Right lobe of liver (tissue), 6 donors: ENCODE data around the gene LDB3. TPM values are rescaled to one million over a fixed set of nuclear protein-coding genes. Genes with fewer than 3 reads are reported as not detected.

ENCODE experiments used
- ATAC-seq, 4 donors: fragments of 200-7000 bp; cut with Tn5 transposase; one replicate each; pipeline ENCODE4 v1.9.1; 2020; ENCODE audit warnings: mild to moderate bottlenecking in 4 of 4, moderate library complexity in 4 of 4
- DNase-seq, 3 donors: peaks; one replicate each; pipeline ENCODE4 v3.0.0-alpha.2; 2020
- H3K27ac ChIP-seq, 3 donors: fragments of 200-600 bp; one replicate each; pipeline ENCODE4 v1.8.0; 2022
- H3K27me3 ChIP-seq, 2 donors: fragments of 200-600 bp; one replicate each; pipeline ENCODE4 v1.8.0; 2022
- H3K36me3 ChIP-seq, 4 donors: fragments of 200-600 bp; sonication (generic) in 1 of 4; one replicate each; pipeline versions ENCODE4 v1.5.1 to v1.8.0; 2017 to 2022; ENCODE audit warnings: control low read depth in 1 of 4
- H3K4me1 ChIP-seq, 4 donors: fragments of 200-600 bp; sonication (generic) in 1 of 4; one replicate each; pipeline versions ENCODE4 v1.5.1 to v1.8.0; 2017 to 2022; ENCODE audit warnings: control low read depth in 1 of 4
- H3K4me3 ChIP-seq, 3 donors: fragments of 200-600 bp; one replicate each; pipeline ENCODE4 v1.8.0; 2022
- H3K9me3 ChIP-seq, 4 donors: fragments of 200-600 bp; sonication (generic) in 1 of 4; one replicate each; pipeline versions ENCODE4 v1.5.1 to v1.8.0; 2017 to 2022; ENCODE audit warnings: control low read depth in 1 of 4
- CTCF ChIP-seq, 4 donors: fragments of 200-600 bp in 3 of 4; fragments of 450-650 bp in 1 of 4; IDR thresholded peaks; one replicate each; pipeline versions ENCODE4 v1.5.1 to v1.8.0; 2016 to 2022; ENCODE audit warnings: antibody characterized with exemption in 4 of 4, mild to moderate bottlenecking in 2 of 4
- POLR2A ChIP-seq: fragments of 450-650 bp; IDR thresholded peaks from one replicate; pipeline ENCODE4 v1.6.1; 2017; ENCODE audit warnings: antibody characterized with exemption, mild to moderate bottlenecking
- WGBS: methylation state at CpG from one replicate; pipeline ENCODE4 v1.1.6; 2018; ENCODE audit warnings: low coverage, low lambda C conversion rate; ENCODE audit not compliant: insufficient coverage; ENCODE audit errors: missing lambda C conversion rate; 5-methylcytosine and 5-hydroxymethylcytosine counted together
- intact Hi-C, 2 donors: fragments of 100-400 bp; cut with DNase I; formaldehyde crosslinking; loops; one replicate each; pipeline versions ENCODE4 v1.11.2 to v1.14.1; 2022
- total RNA-seq, 6 experiments: library from RNA; depleted of rRNA in 2 of 6; stranded (reverse); fragments of >200 nt in 2 of 6; fragmentation: NEBNext Ultra II Directional in 3 of 6; extraction: Animal tissue kit (Norgen Biotek cat#: 25700) in 3 of 6; gene quantifications; one replicate each; pipeline versions ENCODE4 v1.1.0 to v1.2.4, GENCODE V29; 2016 to 2023
- donor health status: DM: no; HTN: yes; CAD: no.
- donor health status: DM: no; HTN: no; CAD: no.
- donor health status: DM: no; HTN: no; CAD: no.
- donor health status: DM: no; HTN: yes; CAD: no.
- donor health status: DM: no; HTN: yes; CAD: no.

Gene LDB3
- total RNA-seq, 6 experiments from 2014 or later = 0.07 to 0.29 (median 0.12) TPM

GRCh38 chr10:86716466-86716865 lies 48.2 kb downstream of the LDB3 start:
- DNase-seq (no peak), ATAC-seq (no peak)
- Histone ChIP-seq H3K4me1 (no peaks in the 10 kb centered on the region), H3K27ac (no peak overlapping the region), H3K27me3 (no peaks in the 10 kb centered on the region), H3K9me3 (no peaks in the 10 kb centered on the region), H3K36me3 (no peaks in the 10 kb centered on the region), H3K4me3 (no peak overlapping the region)
- intact Hi-C loops = no loop called here
- TF ChIP-seq POLR2A (no peak), CTCF (IDR thresholded peaks at IDR 0.05) (no peak)
- WGBS = 100% methylated on average over 2 of the region's 13 CpGs

GRCh38 chr10:86718556-86718955 lies 50.2 kb downstream of the LDB3 start:
- TF ChIP-seq POLR2A = no peak
- no peak for TF ChIP-seq CTCF (IDR thresholded peaks at IDR 0.05)
- no peaks in the 10 kb centered on the region for H3K27me3 ChIP-seq
- H3K9me3 ChIP-seq = no peaks in the 10 kb centered on the region
- 81% methylated on average over 5 of the region's 8 CpGs for WGBS
- H3K4me1 ChIP-seq = no peaks in the 10 kb centered on the region
- H3K36me3 ChIP-seq = no peaks in the 10 kb centered on the region
- intact Hi-C loops = no loop called here
- DNase-seq (no peak), ATAC-seq (no peak)
- no peak overlapping the region for H3K4me3 ChIP-seq
- no peak overlapping the region for H3K27ac ChIP-seq

GRCh38 chr10:86721232-86721631 lies 52.9 kb downstream of the LDB3 start:
- 85% methylated on average over 3 of the region's 5 CpGs for WGBS
- Histone ChIP-seq H3K4me3 (no peak overlapping the region), H3K36me3 (no peaks in the 10 kb centered on the region), H3K27ac (no peak overlapping the region), H3K27me3 (no peaks in the 10 kb centered on the region), H3K4me1 (no peaks in the 10 kb centered on the region), H3K9me3 (no peaks in the 10 kb centered on the region)
- TF ChIP-seq CTCF (IDR thresholded peaks at IDR 0.05) (no peak), POLR2A (no peak)
- DNase-seq (no peak), ATAC-seq (no peak)
- intact Hi-C loops = no loop called here

- no peaks in the 10 kb centered on the region for H3K36me3 ChIP-seq
- ATAC-seq (no peak), DNase-seq (no peak)
- WGBS = 79% methylated on average over 2 of the region's 2 CpGs
- no peaks in the 10 kb centered on the region for H3K27me3 ChIP-seq
- no peak overlapping the region for H3K4me3 ChIP-seq
- no peak overlapping the region for H3K27ac ChIP-seq
- no peak for TF ChIP-seq CTCF (IDR thresholded peaks at IDR 0.05)
- no peak for TF ChIP-seq POLR2A
- intact Hi-C loops = no loop called here
- H3K4me1 ChIP-seq = no peaks in the 10 kb centered on the region
- no peaks in the 10 kb centered on the region for H3K9me3 ChIP-seq
These were observed 54.7 kb downstream of the LDB3 start for GRCh38 chr10:86723009-86723408.

- 96% methylated on average over 4 of the region's 6 CpGs for WGBS
- H3K4me3 ChIP-seq = no peak overlapping the region
- intact Hi-C loops = no loop called here
- H3K4me1 ChIP-seq = no peaks in the 10 kb centered on the region
- DNase-seq = no peak
- TF ChIP-seq CTCF (IDR thresholded peaks at IDR 0.05) (no peak), POLR2A (no peak)
- H3K27ac ChIP-seq = no peak overlapping the region
- H3K36me3 ChIP-seq = no peaks in the 10 kb centered on the region
- ATAC-seq = no peak
- no peaks in the 10 kb centered on the region for H3K27me3 ChIP-seq
- no peaks in the 10 kb centered on the region for H3K9me3 ChIP-seq
These were observed 56.1 kb downstream of the LDB3 start for GRCh38 chr10:86724445-86724844.
